ENCODE results near the gene ACOX1.
A peak's percentile ranks its signal among the peaks of the same experiment; 100 is the strongest.

The ACOX1 gene

GRCh38 chr17:75909051-75909811, 69.7 kb downstream of the ACOX1 start:
- no peak for DNase-seq (ENCODE audit: low read depth)

DNA sequence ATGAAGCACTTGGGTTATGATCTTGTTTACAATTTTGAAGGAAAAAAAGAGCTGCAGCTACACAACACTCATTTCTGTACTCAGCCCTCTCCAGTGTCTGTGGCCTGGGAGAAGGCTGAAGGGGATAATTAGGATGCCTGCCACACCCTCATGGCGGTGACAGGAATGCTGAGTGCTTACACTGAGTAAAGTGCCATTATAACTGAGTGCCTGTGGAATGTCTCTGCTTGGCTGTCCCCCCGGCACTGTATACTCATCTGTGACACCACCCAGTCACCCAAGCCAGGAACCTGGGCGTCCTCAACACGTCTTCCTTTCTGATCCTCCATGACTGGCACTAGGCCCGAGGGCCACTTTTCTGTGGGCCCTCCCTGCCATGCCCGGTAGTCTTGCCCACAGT, 70.8 kb downstream of the ACOX1 start:
- no peak for DNase-seq (ENCODE audit: low read depth)

- no peak for DNase-seq (ENCODE audit: low read depth)
These were observed 72.7 kb downstream of the ACOX1 start for GRCh38 chr17:75906143-75906884.

GRCh38 chr17:75904749-75905521, 74.0 kb downstream of the ACOX1 start, which contains the start of gene MRPL38:
Gene MRPL38 (minus strand): TSS chr17:75904884. CDS start chr17:75904875, 9 bp downstream.
- DNase-seq (ENCODE audit: low read depth): peak; percentile 91

DNA sequence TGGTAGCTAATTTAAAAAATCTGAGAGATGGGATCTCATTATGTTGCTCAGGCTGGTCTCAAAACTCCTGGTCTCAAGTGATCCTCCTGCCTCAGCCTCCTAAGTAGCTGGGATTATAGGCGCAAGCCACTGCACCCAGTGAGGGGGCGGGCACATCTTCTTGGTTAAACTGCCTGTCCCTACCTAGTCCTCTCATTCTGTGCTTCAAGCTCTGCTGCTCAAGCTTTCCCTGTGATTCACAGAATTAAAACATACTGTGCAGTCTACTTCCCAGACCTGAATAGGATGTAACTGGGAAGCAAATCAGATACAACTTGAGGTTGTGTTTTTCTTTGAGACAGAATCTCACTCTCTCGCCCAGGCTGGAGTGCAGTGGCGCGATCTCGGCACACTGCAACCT, 76.6 kb downstream of the ACOX1 start:
- no peak for DNase-seq (ENCODE audit: low read depth)

- DNase-seq (ENCODE audit: low read depth): no peak
These were observed 77.2 kb downstream of the ACOX1 start for GRCh38 chr17:75901727-75902126.

DNA sequence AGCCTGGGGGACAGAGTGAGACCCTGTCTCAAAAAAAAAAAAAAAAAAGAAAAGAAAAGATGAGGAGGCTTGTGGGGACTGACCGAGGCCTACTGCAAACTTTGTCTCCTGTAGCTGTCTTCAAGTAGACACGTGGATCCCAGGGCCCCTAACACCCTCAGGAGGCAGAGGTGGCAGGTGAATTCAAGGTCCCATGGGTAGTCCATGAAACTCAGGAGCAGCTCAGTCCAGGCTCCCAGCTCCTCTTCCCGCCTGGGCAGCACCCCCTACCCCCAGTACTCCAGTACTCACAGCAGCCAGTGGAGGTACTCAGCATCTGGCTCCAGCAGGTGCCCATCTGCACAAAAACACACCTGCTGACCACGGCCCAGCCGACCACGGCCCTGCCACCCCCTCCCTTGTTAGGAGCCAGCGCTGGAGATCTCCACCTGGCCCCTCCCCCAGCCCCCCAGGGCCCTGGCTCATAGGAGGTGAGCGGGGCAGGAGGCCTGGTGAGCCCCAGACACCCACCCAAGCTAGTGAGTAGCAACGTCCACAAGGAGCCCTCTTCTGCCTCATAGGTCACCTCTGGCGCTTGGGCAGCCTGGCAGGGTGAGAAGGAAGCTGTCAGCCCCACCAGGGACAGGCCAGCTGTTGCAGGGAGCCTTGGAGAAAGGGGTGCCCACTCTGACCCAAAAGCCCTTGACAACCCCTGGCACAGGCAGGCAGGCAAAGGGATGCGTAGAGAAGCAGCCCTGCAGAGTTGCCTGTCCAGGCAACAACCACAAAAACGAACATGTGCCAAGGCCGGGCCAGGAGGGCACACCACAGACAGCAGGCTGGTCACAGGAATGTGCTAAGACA, 78.1 kb downstream of the ACOX1 start:
- DNase-seq (ENCODE audit: low read depth): no peak

DNA sequence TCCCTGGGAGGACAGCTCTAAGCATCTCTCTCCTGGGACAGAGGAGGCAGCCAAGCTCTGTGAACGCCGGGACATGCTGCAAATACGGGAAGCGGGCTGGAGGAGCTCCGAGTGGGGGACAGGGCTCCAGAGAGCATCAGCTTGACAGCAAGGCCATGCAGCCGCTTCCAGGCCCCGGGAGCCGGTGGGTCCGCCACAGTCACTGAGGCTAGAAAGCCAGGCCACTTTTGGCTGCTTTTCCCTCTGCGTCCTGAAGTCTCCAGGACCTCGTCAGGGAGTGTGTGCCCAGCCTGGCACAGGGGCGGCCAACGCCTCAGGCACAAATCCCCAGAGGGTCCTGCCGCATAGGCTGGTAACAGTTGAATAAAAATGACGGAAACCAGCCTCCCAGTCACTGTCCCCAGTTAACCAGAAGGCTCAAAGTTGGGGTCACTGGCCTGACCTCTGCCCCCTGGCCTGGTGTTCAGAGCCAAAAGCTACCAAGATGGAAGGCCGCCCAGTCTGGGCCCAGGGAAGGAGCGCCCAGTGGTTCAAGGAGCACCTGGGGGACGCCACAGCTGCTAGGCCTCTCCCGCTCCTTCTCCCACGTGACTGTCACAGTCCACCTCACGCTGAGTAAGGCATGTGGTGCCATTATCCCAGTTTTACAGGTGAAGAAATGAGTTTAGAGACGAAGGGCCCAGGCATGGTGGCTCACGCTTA, 79.0 kb downstream of the ACOX1 start:
- no peak for DNase-seq (ENCODE audit: low read depth)

- no peak for DNase-seq (ENCODE audit: low read depth)
These were observed 79.6 kb downstream of the ACOX1 start for GRCh38 chr17:75899353-75899752.

DNA sequence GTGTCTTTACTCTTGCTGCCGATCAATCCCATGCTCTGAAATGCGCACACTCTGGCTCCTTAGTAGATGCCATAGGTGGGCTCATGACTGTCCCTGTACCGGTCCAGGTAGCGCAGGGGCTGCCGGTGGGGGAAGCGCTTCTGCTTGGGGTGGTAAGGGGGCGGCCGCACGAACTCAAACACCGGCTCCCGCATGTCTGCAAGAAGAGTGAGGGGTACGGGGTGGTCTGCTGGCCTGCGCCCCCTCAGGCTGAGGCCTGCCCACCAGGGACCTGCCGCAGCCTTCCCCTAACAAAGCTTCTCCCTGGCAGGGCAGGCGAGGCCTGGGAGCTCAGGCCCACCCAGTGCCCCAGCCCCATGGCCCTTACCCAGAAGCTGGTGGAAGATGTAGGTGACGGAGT, 80.2 kb downstream of the ACOX1 start:
- DNase-seq (ENCODE audit: low read depth): no peak

GRCh38 chr17:75898065-75898464, 80.9 kb downstream of the ACOX1 start:
- no peak for DNase-seq (ENCODE audit: low read depth)

DNA sequence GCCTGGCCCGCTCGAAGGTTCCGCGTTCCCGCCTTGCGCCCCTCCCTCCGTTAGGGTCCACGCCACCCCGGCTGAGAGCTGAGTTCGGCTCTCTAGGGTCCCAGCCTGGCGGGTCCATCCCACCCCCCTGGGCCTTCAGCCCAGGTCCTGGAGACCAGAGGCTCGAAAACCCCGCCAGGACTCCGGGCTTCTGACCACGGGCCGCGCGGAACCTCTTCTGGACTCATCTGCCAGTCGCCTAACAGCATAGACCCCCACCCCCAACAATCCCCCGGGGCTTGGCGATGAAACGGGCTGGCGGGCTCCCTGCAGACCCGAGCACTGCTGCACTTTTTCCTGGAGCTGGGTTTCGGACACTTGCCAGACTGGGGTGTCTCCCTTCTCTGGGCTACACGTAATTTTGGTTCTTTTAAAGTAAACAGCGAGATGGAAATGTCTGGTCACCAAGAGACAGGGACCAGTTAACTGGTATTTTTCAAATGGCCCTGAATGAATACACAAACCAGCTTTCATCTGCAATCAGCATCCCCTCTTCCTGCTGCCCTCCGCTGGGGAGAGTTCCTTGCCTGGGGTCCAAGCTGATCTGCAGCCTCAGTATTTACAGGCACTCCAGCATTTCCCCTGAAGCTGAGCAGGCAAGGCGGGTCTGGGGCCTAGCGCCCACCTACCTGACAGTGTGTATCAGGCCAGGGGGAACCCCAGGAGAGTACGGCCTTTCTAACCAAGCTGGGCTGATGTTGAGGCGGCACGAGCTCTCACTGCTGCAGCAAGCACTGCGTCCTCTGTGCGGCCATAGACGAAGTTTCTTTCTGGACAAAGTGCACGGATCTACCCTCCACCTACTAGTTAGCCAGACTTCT, 81.6 kb downstream of the ACOX1 start:
- no peak for DNase-seq (ENCODE audit: low read depth)

GRCh38 chr17:75896415-75897159, 82.4 kb downstream of the ACOX1 start, which contains the start of gene TRIM65:
Gene TRIM65 (minus strand): TSS chr17:75896951. CDS start chr17:75896937, 14 bp downstream.
- peak; percentile 76 for DNase-seq (ENCODE audit: low read depth)

DNA sequence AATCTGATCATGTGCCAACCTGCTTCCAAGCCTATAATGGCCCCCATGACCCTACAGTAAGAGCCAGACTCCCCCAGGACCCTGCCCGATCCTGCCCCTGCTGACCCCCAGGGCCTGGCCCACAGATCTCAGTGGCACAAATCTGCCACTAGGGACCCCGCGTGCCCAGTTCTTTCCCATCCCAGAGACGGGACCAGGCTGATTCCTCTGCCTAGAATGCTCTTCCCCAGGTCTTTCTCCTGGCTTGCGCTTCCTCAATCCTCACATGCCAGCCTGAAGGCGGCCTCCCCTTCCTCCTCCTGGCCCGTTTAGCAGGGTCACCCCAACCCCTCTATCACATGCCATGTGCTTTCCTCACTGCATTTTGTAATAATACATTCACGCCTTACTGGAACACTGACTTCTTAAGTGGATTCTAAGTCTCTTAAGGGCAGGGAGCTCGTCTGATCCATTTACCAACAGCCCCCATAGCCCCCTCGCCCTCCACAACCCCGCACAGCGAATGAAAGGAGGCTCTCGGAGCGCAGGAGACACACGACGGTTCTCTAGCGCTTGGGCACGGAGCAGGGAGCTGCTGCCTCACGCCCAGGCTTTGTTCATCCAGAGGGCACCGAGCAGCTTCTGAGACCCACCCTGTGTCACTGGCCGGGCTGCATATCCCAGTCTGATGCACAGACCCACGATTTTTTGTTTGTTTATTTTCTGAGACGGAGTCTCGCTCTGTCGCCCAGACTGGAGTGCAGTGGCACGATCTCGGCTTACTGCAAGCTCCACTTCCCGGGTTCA, 83.4 kb downstream of the ACOX1 start:
- DNase-seq (ENCODE audit: low read depth): peak; percentile 10

- DNase-seq (ENCODE audit: low read depth): peak; percentile 33
These were observed 84.8 kb downstream of the ACOX1 start for GRCh38 chr17:75894049-75894733.

GRCh38 chr17:75893305-75894048, 85.5 kb downstream of the ACOX1 start:
- no peak for DNase-seq (ENCODE audit: low read depth)

Data from fibroblast of gingiva (primary cell).